ENCODE results near the gene HDAC4. TPM values are rescaled to one million over a fixed set of nuclear protein-coding genes. Genes with fewer than 3 reads are reported as not detected.

HDAC4 gene
- polyA plus RNA-seq, 2 of the 4 experiments (the other 2 are of a cell fraction) = 8.6 to 10.4 TPM

DNA sequence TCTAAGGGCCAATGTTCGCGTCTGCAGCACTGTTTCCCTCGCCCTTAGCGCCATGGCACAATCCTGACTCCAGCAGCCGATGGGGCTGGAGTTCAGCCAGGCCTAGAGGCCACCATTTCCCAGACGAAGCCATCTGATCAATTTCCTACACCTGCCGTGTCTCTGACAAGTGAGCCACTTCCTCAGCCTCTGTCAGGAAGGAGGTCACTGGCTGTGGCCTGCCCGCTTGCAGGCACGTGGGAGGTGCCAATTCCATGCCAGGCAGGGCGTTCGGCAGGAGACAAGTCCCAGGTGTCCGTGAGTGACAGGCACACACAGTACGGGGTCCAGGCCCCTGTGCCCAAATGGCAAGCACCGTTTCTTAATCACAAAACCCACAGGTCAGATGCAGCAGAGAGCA, 318.4 kb downstream of the HDAC4 start:
- Histone ChIP-seq H3K4me1 (no peaks in the 10 kb centered on the region), H3K4me3 (no peak overlapping the region), H3K27ac (no peak overlapping the region), H3K4me2 (no peak overlapping the region), H3K9me3 (no peaks in the 10 kb centered on the region)
- no peak for DNase-seq (ENCODE audit: low read depth in 1 of 2, low spot score in 1 of 2)
- ChIA-PET POLR2A (no interaction called here), CTCF (interaction anchor here (1.1 kb wide), 1 partner anchor 18 kb away, joined by 3 read pairs; no protein-coding TSS in a partner anchor)
- FAIRE-seq = no peak
- 89% methylated on average over 12 of the region's 14 CpGs for WGBS (ENCODE audit: missing lambda C conversion rate)
- no peak for ATAC-seq
- TF ChIP-seq CEBPB (IDR thresholded peaks at IDR 0.05) = no peak
- TF ChIP-seq, protein P1, sequence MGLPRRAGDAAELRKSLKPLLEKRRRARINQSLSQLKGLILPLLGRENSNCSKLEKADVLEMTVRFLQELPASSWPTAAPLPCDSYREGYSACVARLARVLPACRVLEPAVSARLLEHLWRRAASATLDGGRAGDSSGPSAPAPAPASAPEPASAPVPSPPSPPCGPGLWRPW (IDR thresholded peaks at IDR 0.05) = no peak
- no peak for TF ChIP-seq FOSL2 (IDR thresholded peaks at IDR 0.05)
- no peak for TF ChIP-seq FOSL2 (CRISPR knock-in tag; IDR thresholded peaks at IDR 0.05)

DNA sequence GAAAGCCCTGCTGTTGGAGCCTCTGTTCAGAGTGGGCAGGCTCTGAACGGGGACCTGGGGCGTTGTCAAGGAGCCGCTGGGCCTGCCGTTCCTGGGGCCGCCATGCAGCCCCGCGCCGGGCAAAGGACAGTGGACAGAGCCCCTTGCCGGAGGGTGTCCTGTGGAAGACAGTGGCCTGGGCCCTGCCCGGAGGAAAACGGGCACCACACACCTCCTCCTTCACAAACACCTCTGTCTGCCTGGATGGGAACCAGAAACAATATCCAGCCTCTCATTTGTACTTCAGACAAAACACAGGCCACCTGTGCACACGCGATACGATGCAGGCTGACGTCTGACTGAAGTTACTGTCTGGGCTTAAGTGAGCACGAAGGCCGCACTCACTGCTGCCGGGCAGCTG, 319.2 kb downstream of the HDAC4 start:
- DNase-seq (ENCODE audit: low read depth in 1 of 2, low spot score in 1 of 2) = no peak

DNA sequence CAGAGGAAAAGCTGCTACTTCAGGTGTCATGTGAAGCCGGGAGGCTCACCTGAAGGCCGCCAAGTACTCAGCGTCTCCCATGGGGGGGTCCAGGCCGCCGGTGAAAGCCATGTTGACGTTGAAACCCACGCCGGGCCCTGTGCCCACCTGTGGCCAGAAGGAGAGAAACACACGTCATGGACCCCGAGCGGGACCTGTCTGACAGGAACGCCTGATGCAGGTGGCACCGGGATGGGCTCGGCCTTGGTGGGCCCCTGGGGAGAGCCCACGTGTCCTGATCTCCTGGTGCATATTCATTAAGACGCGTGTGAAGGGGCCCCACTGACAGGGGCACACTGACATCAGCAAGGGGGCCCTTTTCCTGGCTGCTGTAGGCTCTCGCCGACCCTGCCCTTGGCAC, 319.8 kb downstream of the HDAC4 start:
- ChIA-PET CTCF (no interaction called here), POLR2A (no interaction called here)
- DNase-seq (ENCODE audit: low read depth in 1 of 2, low spot score in 1 of 2) (no peak), ATAC-seq (no peak), FAIRE-seq (no peak)
- 98% methylated on average over 10 of the region's 19 CpGs for WGBS (ENCODE audit: missing lambda C conversion rate)
- Histone ChIP-seq H3K4me1 (no peaks in the 10 kb centered on the region), H3K4me3 (no peak overlapping the region), H3K27ac (no peak overlapping the region), H3K4me2 (no peak overlapping the region), H3K9me3 (no peaks in the 10 kb centered on the region)
- no peak for TF ChIP-seq NFE2L2 (conservative IDR thresholded peaks at IDR 0.05; ENCODE audit: low read length)

More for the DNA sequence above, 319.2 kb downstream of the HDAC4 start:
- 81% methylated on average over 12 of the region's 18 CpGs for WGBS (ENCODE audit: missing lambda C conversion rate)
- ChIA-PET CTCF (no interaction called here), POLR2A (no interaction called here)
- Histone ChIP-seq H3K27ac (no peak overlapping the region), H3K9me3 (no peaks in the 10 kb centered on the region), H3K4me3 (no peak overlapping the region), H3K4me1 (no peaks in the 10 kb centered on the region), H3K4me2 (no peak overlapping the region)
- TF ChIP-seq, protein P2, sequence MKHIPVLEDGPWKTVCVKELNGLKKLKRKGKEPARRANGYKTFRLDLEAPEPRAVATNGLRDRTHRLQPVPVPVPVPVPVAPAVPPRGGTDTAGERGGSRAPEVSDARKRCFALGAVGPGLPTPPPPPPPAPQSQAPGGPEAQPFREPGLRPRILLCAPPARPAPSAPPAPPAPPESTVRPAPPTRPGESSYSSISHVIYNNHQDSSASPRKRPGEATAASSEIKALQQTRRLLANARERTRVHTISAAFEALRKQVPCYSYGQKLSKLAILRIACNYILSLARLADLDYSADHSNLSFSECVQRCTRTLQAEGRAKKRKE (CRISPR knock-in tag; IDR thresholded peaks at IDR 0.05; ENCODE audit: low read depth) = no peak
- TF ChIP-seq SMC3 (IDR thresholded peaks at IDR 0.05) (no peak), MAZ (IDR thresholded peaks at IDR 0.05; ENCODE audit: borderline replicate concordance, low read depth, low read length) (no peak), RARB (CRISPR knock-in tag; IDR thresholded peaks at IDR 0.05) (no peak), JUN (IDR thresholded peaks at IDR 0.05) (no peak), RAD21 (conservative IDR thresholded peaks at IDR 0.05 in 1 of 2, IDR thresholded peaks at IDR 0.05 in 1 of 2) (no peak), CEBPB (IDR thresholded peaks at IDR 0.05) (no peak), ZFP36 (IDR thresholded peaks at IDR 0.05; ENCODE audit: borderline replicate concordance, partially characterized antibody) (no peak), RNF2 (IDR thresholded peaks at IDR 0.05; ENCODE audit: borderline replicate concordance, low read depth) (no peak), FOSB (CRISPR knock-in tag; IDR thresholded peaks at IDR 0.05) (no peak), TFCP2L1 (CRISPR knock-in tag; IDR thresholded peaks at IDR 0.05) (no peak)
- TF ChIP-seq, protein P3, sequence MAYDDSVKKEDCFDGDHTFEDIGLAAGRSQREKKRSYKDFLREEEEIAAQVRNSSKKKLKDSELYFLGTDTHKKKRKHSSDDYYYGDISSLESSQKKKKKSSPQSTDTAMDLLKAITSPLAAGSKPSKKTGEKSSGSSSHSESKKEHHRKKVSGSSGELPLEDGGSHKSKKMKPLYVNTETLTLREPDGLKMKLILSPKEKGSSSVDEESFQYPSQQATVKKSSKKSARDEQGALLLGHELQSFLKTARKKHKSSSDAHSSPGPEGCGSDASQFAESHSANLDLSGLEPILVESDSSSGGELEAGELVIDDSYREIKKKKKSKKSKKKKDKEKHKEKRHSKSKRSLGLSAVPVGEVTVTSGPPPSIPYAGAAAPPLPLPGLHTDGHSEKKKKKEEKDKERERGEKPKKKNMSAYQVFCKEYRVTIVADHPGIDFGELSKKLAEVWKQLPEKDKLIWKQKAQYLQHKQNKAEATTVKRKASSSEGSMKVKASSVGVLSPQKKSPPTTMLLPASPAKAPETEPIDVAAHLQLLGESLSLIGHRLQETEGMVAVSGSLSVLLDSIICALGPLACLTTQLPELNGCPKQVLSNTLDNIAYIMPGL (CRISPR knock-in tag; IDR thresholded peaks at IDR 0.05; ENCODE audit: borderline replicate concordance) = no peak
- TF ChIP-seq, protein P4, sequence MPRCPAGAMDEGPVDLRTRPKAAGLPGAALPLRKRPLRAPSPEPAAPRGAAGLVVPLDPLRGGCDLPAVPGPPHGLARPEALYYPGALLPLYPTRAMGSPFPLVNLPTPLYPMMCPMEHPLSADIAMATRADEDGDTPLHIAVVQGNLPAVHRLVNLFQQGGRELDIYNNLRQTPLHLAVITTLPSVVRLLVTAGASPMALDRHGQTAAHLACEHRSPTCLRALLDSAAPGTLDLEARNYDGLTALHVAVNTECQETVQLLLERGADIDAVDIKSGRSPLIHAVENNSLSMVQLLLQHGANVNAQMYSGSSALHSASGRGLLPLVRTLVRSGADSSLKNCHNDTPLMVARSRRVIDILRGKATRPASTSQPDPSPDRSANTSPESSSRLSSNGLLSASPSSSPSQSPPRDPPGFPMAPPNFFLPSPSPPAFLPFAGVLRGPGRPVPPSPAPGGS (IDR thresholded peaks at IDR 0.05) = no peak
- TF ChIP-seq, protein P5, sequence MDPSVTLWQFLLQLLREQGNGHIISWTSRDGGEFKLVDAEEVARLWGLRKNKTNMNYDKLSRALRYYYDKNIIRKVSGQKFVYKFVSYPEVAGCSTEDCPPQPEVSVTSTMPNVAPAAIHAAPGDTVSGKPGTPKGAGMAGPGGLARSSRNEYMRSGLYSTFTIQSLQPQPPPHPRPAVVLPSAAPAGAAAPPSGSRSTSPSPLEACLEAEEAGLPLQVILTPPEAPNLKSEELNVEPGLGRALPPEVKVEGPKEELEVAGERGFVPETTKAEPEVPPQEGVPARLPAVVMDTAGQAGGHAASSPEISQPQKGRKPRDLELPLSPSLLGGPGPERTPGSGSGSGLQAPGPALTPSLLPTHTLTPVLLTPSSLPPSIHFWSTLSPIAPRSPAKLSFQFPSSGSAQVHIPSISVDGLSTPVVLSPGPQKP (IDR thresholded peaks at IDR 0.05; ENCODE audit: low read depth, low read length) = no peak
- ATAC-seq = no peak
- no peak for FAIRE-seq

Data from A549 (cell line).